A673 (cell line): ENCODE measurements around the gene FNDC3B.

ENCODE experiments used
- CTCF ChIP-seq: fragments of 300-800, 200-600 bp; sonication (generic); conservative IDR thresholded peaks from 2 replicates; pipeline ENCODE4 v1.5.1; 2017; ENCODE audit warnings: low read depth, mild to moderate bottlenecking, antibody characterized with exemption, low read length, moderate library complexity, mixed read lengths
- EZH2 ChIP-seq: fragments of 200-600 bp; sonication (generic); IDR thresholded peaks from 2 replicates; pipeline ENCODE4 v1.6.1; 2017; ENCODE audit warnings: borderline replicate concordance, low read depth, mild to moderate bottlenecking, mixed read lengths, antibody characterized with exemption, low read length; ENCODE audit not compliant: poor library complexity, severe bottlenecking

GRCh38 chr3:172054115-172054764, 14.9 kb downstream of the FNDC3B start:
- TF ChIP-seq CTCF (no peak), EZH2 (no peak)
